B cell (primary cell): ENCODE measurements around the gene C1orf174. TPM values are rescaled to one million over a fixed set of nuclear protein-coding genes. Genes with fewer than 3 reads are reported as not detected.

Experiments used
- ATAC-seq: fragments of 200-7000 bp; cut with Tn5 transposase; one replicate; pipeline ENCODE4 v1.10.0; 2021; ENCODE audit warnings: low read depth, mild to moderate bottlenecking, moderate number of reproducible peaks, moderate library complexity
- CTCF ChIA-PET: fragments of 350-600 bp; sonication (Branson Sonifier 250); formaldehyde crosslinking; loops from one replicate; lab custom pipeline; 2021; ENCODE audit warnings: antibody characterized with exemption, inconsistent platforms; lab: Charles Lee
- POLR2A ChIA-PET: fragments of 350-600 bp; sonication (Branson Sonifier 250); formaldehyde crosslinking; loops from one replicate; lab custom pipeline; 2021; ENCODE audit warnings: antibody characterized with exemption; lab: Charles Lee
- DNase-seq: peaks from one replicate; pipeline ENCODE4 v3.0.0; 2013
- H2AFZ ChIP-seq: 2 replicates; pipeline ENCODE4 v1.6.1; 2012; ENCODE audit warnings: mild to moderate bottlenecking, low read depth, low read length; ENCODE audit not compliant: insufficient read depth, poor library complexity, severe bottlenecking
- H3K27ac ChIP-seq, 2 donors: 1 replicate in 1 of 2; 2 replicates in 1 of 2; pipeline ENCODE4 v1.5.1; 2012 to 2013; ENCODE audit warnings: low read length in 2 of 2, mild to moderate bottlenecking in 2 of 2, moderate library complexity in 1 of 2
- H3K27me3 ChIP-seq, 4 experiments: fragments of 200-600 bp in 1 of 4; sonication (generic) in 1 of 4; replicated peaks in 1 of 4; 1 replicate in 2 of 4; 2 replicates in 2 of 4; pipeline versions ENCODE4 v1.6.1 to v1.7.0; 2013 to 2016; ENCODE audit warnings: low read length in 3 of 4, mild to moderate bottlenecking in 2 of 4, mixed read lengths in 1 of 4, moderate library complexity in 1 of 4; ENCODE audit not compliant: insufficient read depth in 4 of 4, control insufficient read depth in 3 of 4; ENCODE audit errors: control extremely low read depth in 1 of 4
- H3K36me3 ChIP-seq, 2 experiments: replicated peaks in 1 of 2; 1 replicate in 1 of 2; 2 replicates in 1 of 2; pipeline versions ENCODE4 v1.6.1 to v1.7.1; 2013; ENCODE audit warnings: low read length in 1 of 2; ENCODE audit not compliant: insufficient read depth in 2 of 2, control insufficient read depth in 1 of 2; ENCODE audit errors: control extremely low read depth in 1 of 2, extremely low read depth in 1 of 2
- H3K4me1 ChIP-seq, 2 donors: fragments of 200-600 bp in 1 of 2; sonication (generic) in 1 of 2; 1 replicate in 1 of 2; 2 replicates in 1 of 2; pipeline versions ENCODE4 v1.5.1 to v1.6.1; 2013 to 2017; ENCODE audit warnings: low read length in 2 of 2; ENCODE audit not compliant: control insufficient read depth in 2 of 2, insufficient read depth in 2 of 2
- H3K4me2 ChIP-seq: replicated peaks from 2 replicates; pipeline ENCODE3; 2012; ENCODE audit warnings: mild to moderate bottlenecking, low read depth, low read length; ENCODE audit not compliant: poor library complexity, severe bottlenecking
- H3K4me3 ChIP-seq, 5 experiments: fragments of 200-600 bp in 1 of 5; sonication (generic) in 1 of 5; 1 replicate in 3 of 5; 2 replicates in 2 of 5; pipeline versions ENCODE4 v1.5.1 to v1.7.0; 2011 to 2016; ENCODE audit warnings: low read length in 4 of 5, mild to moderate bottlenecking in 4 of 5, low read depth in 2 of 5, control low read depth in 1 of 5, moderate library complexity in 1 of 5; ENCODE audit not compliant: insufficient read depth in 1 of 5; ENCODE audit errors: control extremely low read depth in 1 of 5, extremely low read depth in 1 of 5
- H3K79me2 ChIP-seq: fragments of 200-600 bp; sonication (generic); one replicate; pipeline ENCODE4 v1.6.0; 2016; ENCODE audit warnings: low read length; ENCODE audit not compliant: control insufficient read depth, insufficient read depth
- H3K9ac ChIP-seq: fragments of 200-600 bp; sonication (generic); 2 replicates; pipeline ENCODE4 v1.6.1; 2017; ENCODE audit warnings: mild to moderate bottlenecking, low read length, moderate library complexity
- H3K9me3 ChIP-seq, 3 donors: one replicate each; pipeline versions ENCODE4 v1.6.1 to v1.7.1; 2013; ENCODE audit warnings: low read length in 2 of 3; ENCODE audit not compliant: control insufficient read depth in 2 of 3, insufficient read depth in 1 of 3; ENCODE audit errors: control extremely low read depth in 1 of 3
- H4K20me1 ChIP-seq: 2 replicates; pipeline ENCODE4 v1.6.0; 2012; ENCODE audit warnings: mild to moderate bottlenecking, low read length; ENCODE audit not compliant: insufficient read depth, control insufficient read depth, poor library complexity, severe bottlenecking
- H3K27ac Mint-ChIP-seq: one replicate; pipeline ENCODE4 v1.8.0; 2021; ENCODE audit warnings: mixed read lengths
- H3K27me3 Mint-ChIP-seq: one replicate; pipeline ENCODE4 v1.8.0; 2021; ENCODE audit warnings: mixed read lengths
- H3K4me1 Mint-ChIP-seq: one replicate; pipeline ENCODE4 v1.8.0; 2021; ENCODE audit warnings: mixed read lengths
- H3K4me3 Mint-ChIP-seq: one replicate; pipeline ENCODE4 v1.8.0; 2021; ENCODE audit warnings: mixed read lengths
- H3K9me3 Mint-ChIP-seq: one replicate; pipeline ENCODE4 v1.8.0; 2022; ENCODE audit warnings: mixed read lengths; ENCODE audit not compliant: insufficient read depth
- EZH2 ChIP-seq: IDR thresholded peaks from 2 replicates; pipeline ENCODE4 v1.6.1; 2012; ENCODE audit warnings: borderline replicate concordance, low read depth, mild to moderate bottlenecking, moderate library complexity, low read length; ENCODE audit not compliant: insufficient read depth, poor library complexity, severe bottlenecking
- WGBS: methylation state at CpG from one replicate; pipeline ENCODE4 v1.1.5; 2013; ENCODE audit warnings: missing lambda C conversion rate; ENCODE audit not compliant: insufficient coverage; 5-methylcytosine and 5-hydroxymethylcytosine counted together
- intact Hi-C: fragments of 100-400 bp; cut with micrococcal nuclease; formaldehyde crosslinking; loops from one replicate; pipeline ENCODE4 v1.10.0; 2022
- polyA plus RNA-seq: library from polyadenylated mRNA; depleted of rRNA; stranded (reverse); fragments of >200 nt; gene quantifications from 2 replicates; pipeline ENCODE4 v1.2.3, GENCODE V29; 2012
- total RNA-seq, 2 donors: library from RNA; stranded (reverse); fragments of 120-200 nt in 1 of 2; gene quantifications; 1 replicate in 1 of 2; 2 replicates in 1 of 2; pipeline versions ENCODE4 v1.2.3 to v1.2.4, GENCODE V29; 2013 to 2022
- TF ChIP-seq, protein P1 (sequence below): fragments of 200-600 bp; IDR thresholded peaks from one replicate; pipeline ENCODE4 v1.8.0; 2022; ENCODE audit warnings: antibody characterized with exemption, mild to moderate bottlenecking

The C1orf174 gene
- total and polyA plus RNA-seq, 2 donors (not counting 1 experiment from before 2014, with no cell fraction given): 33.2 to 49.8 TPM

GRCh38 chr1:3907621-3908165 lies 7.6 kb upstream of the C1orf174 start:
- intact Hi-C loops: loop anchor here (10.0 kb wide), 1 partner anchor 253 kb away; the partner anchor contains the start of genes TP73 and WRAP73
- DNase-seq (no peak), ATAC-seq (no peak)
- Mint-ChIP-seq H3K4me1 (peaks cover 25% of the 10 kb centered on the region), H3K9me3 (no peaks in the 10 kb centered on the region), H3K27me3 (peaks cover 6% of the 10 kb centered on the region), H3K27ac (no peak overlapping the region), H3K4me3 (no peak overlapping the region)
- Histone ChIP-seq H3K4me2 (no peak overlapping the region), H3K9ac (no peak overlapping the region), H2AFZ (no peak overlapping the region), H3K4me1 (peaks cover 4 to 34% of the 10 kb centered on the region in 2 donors), H3K27me3 (peaks cover 0 to 15% (median 0%) of the 10 kb centered on the region in 4 experiments), H3K4me3 (no peak overlapping the region), H4K20me1 (no peaks in the 10 kb centered on the region), H3K36me3 (no peaks in the 10 kb centered on the region), H3K79me2 (no peaks in the 10 kb centered on the region), H3K9me3 (no peaks in the 10 kb centered on the region), H3K27ac (no peak overlapping the region)
- POLR2A ChIA-PET: no interaction called here
- CTCF ChIA-PET: interaction anchor here (0.7 to 1.2 kb wide), 2 partner anchors 918 to 922 kb away, joined by 3 to 6 read pairs; no protein-coding TSS in a partner anchor
- 83% methylated on average over 18 of the region's 22 CpGs for WGBS
- TF ChIP-seq, protein P1, sequence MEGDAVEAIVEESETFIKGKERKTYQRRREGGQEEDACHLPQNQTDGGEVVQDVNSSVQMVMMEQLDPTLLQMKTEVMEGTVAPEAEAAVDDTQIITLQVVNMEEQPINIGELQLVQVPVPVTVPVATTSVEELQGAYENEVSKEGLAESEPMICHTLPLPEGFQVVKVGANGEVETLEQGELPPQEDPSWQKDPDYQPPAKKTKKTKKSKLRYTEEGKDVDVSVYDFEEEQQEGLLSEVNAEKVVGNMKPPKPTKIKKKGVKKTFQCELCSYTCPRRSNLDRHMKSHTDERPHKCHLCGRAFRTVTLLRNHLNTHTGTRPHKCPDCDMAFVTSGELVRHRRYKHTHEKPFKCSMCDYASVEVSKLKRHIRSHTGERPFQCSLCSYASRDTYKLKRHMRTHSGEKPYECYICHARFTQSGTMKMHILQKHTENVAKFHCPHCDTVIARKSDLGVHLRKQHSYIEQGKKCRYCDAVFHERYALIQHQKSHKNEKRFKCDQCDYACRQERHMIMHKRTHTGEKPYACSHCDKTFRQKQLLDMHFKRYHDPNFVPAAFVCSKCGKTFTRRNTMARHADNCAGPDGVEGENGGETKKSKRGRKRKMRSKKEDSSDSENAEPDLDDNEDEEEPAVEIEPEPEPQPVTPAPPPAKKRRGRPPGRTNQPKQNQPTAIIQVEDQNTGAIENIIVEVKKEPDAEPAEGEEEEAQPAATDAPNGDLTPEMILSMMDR: no peak
- TF ChIP-seq EZH2: no peak

DNA sequence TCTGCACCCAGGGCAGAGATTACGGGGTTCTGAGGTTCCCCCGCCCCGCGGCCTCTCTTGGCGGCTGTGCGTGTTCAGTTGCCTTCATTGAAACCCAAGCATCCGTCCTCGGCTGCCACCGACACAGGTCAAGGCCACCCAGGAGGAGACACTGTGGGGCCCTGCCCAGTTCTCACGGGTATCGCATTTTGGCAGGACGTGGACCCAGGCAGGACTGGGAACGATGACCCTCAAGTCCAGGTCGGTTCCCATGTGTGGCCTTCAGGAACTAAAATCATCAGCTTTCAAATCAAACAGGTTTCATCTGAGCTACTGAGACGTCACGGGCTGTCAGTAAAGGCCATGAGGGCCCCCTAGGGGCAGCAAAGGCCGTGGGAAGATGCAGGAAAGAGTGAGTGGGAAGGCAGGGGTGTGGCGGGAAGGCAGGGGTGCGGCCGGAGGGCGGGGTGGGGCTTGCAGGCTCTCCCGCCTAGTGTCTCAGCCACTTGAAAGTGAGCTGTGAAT lies 7.0 kb upstream of the C1orf174 start:
- Histone ChIP-seq H3K4me3 (no peak overlapping the region), H3K27ac (no peak overlapping the region), H3K4me1 (peaks cover 4 to 34% of the 10 kb centered on the region in 2 donors), H3K79me2 (no peaks in the 10 kb centered on the region), H3K9ac (no peak overlapping the region), H4K20me1 (no peaks in the 10 kb centered on the region), H3K4me2 (no peak overlapping the region), H3K36me3 (no peaks in the 10 kb centered on the region), H3K27me3 (peaks cover 0 to 15% (median 0%) of the 10 kb centered on the region in 4 experiments), H2AFZ (no peak overlapping the region), H3K9me3 (no peaks in the 10 kb centered on the region)
- Mint-ChIP-seq H3K27me3 (peaks cover 6% of the 10 kb centered on the region), H3K27ac (no peak overlapping the region), H3K9me3 (no peaks in the 10 kb centered on the region), H3K4me1 (peaks cover 25% of the 10 kb centered on the region), H3K4me3 (no peak overlapping the region)
- ChIA-PET CTCF (interaction anchor here (1.2 kb wide), 1 partner anchor 918 kb away, joined by 3 read pairs; no protein-coding TSS in a partner anchor), POLR2A (no interaction called here)
- DNase-seq (no peak), ATAC-seq (no peak)
- TF ChIP-seq EZH2: no peak
- TF ChIP-seq, protein P1: no peak
- intact Hi-C loops: loop anchor here (10.0 kb wide), 1 partner anchor 252 kb away; the partner anchor contains the start of genes TP73 and WRAP73
- WGBS: 75% methylated on average over 18 of the region's 22 CpGs
